ENCODE data around the gene MCF2L.

GRCh38 chr13:113063091-113063491 lies 94.1 kb downstream of the MCF2L start:
- TF ChIP-seq EP300 (IDR thresholded peaks at IDR 0.05) (no peak), CTCF (IDR thresholded peaks at IDR 0.05) (no peak)
